ENCODE results near the gene SURF2. TPM values are rescaled to one million over a fixed set of nuclear protein-coding genes. Genes with fewer than 3 reads are reported as not detected.
A peak's percentile ranks its signal among the peaks of the same experiment; 100 is the strongest.

SURF2 gene
- total and polyA plus RNA-seq, 2 experiments from 2014 or later, result 6.3 to 23.4 TPM

- no peak for DNase-seq
- in situ Hi-C loops (cut with MboI), result no loop called here
- Histone ChIP-seq H3K27ac (peak overlapping the region; percentile 94; the same call in 1 of the 2 replicates), H3K9me2 (ENCODE audit: insufficient read depth) (no peaks in the 10 kb centered on the region), H3K4me2 (ENCODE audit: unreplicated experiment) (peak overlapping the region; percentile 95), H3K9ac (peak overlapping the region; percentile 99), H3K36me3 (ENCODE audit: low read depth) (peaks cover 25% of the 10 kb centered on the region), H3F3A (ENCODE audit: insufficient read depth) (peaks cover 27% of the 10 kb centered on the region), H2AFZ (no peak overlapping the region), H4K20me1 (ENCODE audit: insufficient read depth) (no peaks in the 10 kb centered on the region), H3K4me1 (ENCODE audit: insufficient read depth) (peaks cover 16% of the 10 kb centered on the region), H3K79me2 (ENCODE audit: insufficient read depth) (peaks cover 63% of the 10 kb centered on the region), H3K4me3 (peak overlapping the region; percentile 98), H3K9me3 (ENCODE audit: low read depth) (no peaks in the 10 kb centered on the region), H3K27me3 (replicated peaks; ENCODE audit: insufficient read depth) (no peaks in the 10 kb centered on the region)
- 37 to 44% methylated on average over 15 of the region's 15 CpGs for WGBS, 2 experiments (ENCODE audit: low coverage in 1 of 2, low lambda C conversion rate in 2 of 2, missing lambda C conversion rate in 2 of 2)
- TF ChIP-seq EZH2phosphoT487 (IDR thresholded peaks at IDR 0.05; ENCODE audit: insufficient read depth, low read depth), result no peak
- TF ChIP-seq EZH2 (IDR thresholded peaks at IDR 0.05; ENCODE audit: insufficient read depth, poor library complexity, severe bottlenecking), result no peak
Observed at GRCh38 chr9:133346021-133346785, 10.1 kb upstream of the SURF2 start.

GRCh38 chr9:133347515-133347984 lies 8.8 kb upstream of the SURF2 start:
- peaks cover 63% of the 10 kb centered on the region for H3K79me2 ChIP-seq (ENCODE audit: insufficient read depth)
- H4K20me1 ChIP-seq (ENCODE audit: insufficient read depth), result no peaks in the 10 kb centered on the region
- H3K9ac ChIP-seq, result peak overlapping the region; percentile 99
- H3K9me2 ChIP-seq (ENCODE audit: insufficient read depth), result no peaks in the 10 kb centered on the region
- peaks cover 16% of the 10 kb centered on the region for H3K4me1 ChIP-seq (ENCODE audit: insufficient read depth)
- H3F3A ChIP-seq (ENCODE audit: insufficient read depth), result peaks cover 40% of the 10 kb centered on the region
- H3K27me3 ChIP-seq (replicated peaks; ENCODE audit: insufficient read depth), result no peaks in the 10 kb centered on the region
- no peaks in the 10 kb centered on the region for H3K9me3 ChIP-seq (ENCODE audit: low read depth)
- no peak for TF ChIP-seq EZH2phosphoT487 (IDR thresholded peaks at IDR 0.05; ENCODE audit: insufficient read depth, low read depth)
- TF ChIP-seq EZH2 (IDR thresholded peaks at IDR 0.05; ENCODE audit: insufficient read depth, poor library complexity, severe bottlenecking), result no peak
- in situ Hi-C loops (cut with MboI), result no loop called here
- H3K4me3 ChIP-seq, result peak overlapping the region; percentile 98
- H3K36me3 ChIP-seq (ENCODE audit: low read depth), result peaks cover 37% of the 10 kb centered on the region
- peak overlapping the region; percentile 67 for H2AFZ ChIP-seq
- DNase-seq, result peak; percentile 73
- peak overlapping the region; percentile 94 for H3K27ac ChIP-seq
- peak overlapping the region; percentile 95 for H3K4me2 ChIP-seq (ENCODE audit: unreplicated experiment)
- 0% methylated on average over 27 to 36 of the region's 41 CpGs for WGBS, 2 experiments (ENCODE audit: low coverage in 1 of 2, low lambda C conversion rate in 2 of 2, missing lambda C conversion rate in 2 of 2)

- Histone ChIP-seq H4K20me1 (ENCODE audit: insufficient read depth) (no peaks in the 10 kb centered on the region), H3K9me3 (ENCODE audit: low read depth) (no peaks in the 10 kb centered on the region), H3K9ac (peak within 1 kb of the TSS; percentile 99), H3K36me3 (ENCODE audit: low read depth) (peaks cover 38% of the 10 kb centered on the region), H3K27ac (peak within 1 kb of the TSS; percentile 94), H2AFZ (peak within 1 kb of the TSS; percentile 67), H3F3A (ENCODE audit: insufficient read depth) (peaks cover 46% of the 10 kb centered on the region), H3K4me2 (ENCODE audit: unreplicated experiment) (peak within 1 kb of the TSS; percentile 100), H3K27me3 (replicated peaks; ENCODE audit: insufficient read depth) (no peaks in the 10 kb centered on the region), H3K4me3 (peak within 1 kb of the TSS; percentile 98), H3K79me2 (ENCODE audit: insufficient read depth) (peaks cover 63% of the 10 kb centered on the region), H3K9me2 (ENCODE audit: insufficient read depth) (no peaks in the 10 kb centered on the region), H3K4me1 (ENCODE audit: insufficient read depth) (peaks cover 16% of the 10 kb centered on the region)
- TF ChIP-seq EZH2phosphoT487 (IDR thresholded peaks at IDR 0.05; ENCODE audit: insufficient read depth, low read depth) (no peak), EZH2 (IDR thresholded peaks at IDR 0.05; ENCODE audit: insufficient read depth, poor library complexity, severe bottlenecking) (no peak)
- 1% methylated on average over 63 of the region's 64 CpGs for WGBS, 2 experiments (ENCODE audit: low coverage in 1 of 2, low lambda C conversion rate in 2 of 2, missing lambda C conversion rate in 2 of 2)
- peak; percentile 98 for DNase-seq
- in situ Hi-C loops (cut with MboI), result no loop called here
Observed at GRCh38 chr9:133347985-133348717, 8.2 kb upstream of the SURF2 start, which contains the start of the genes MED22 and RPL7A. Gene MED22 (minus strand): TSS chr9:133348131. CDS start chr9:133346662, 1,469 bp downstream. Gene RPL7A (plus strand): TSS chr9:133348218. CDS start chr9:133348244, 26 bp downstream.

All from GM23248 (cell line).